HL-60 (cell line): Measurements from ENCODE around the gene NKAIN4.

Experiments
- DNase-seq, 2 experiments: peaks; one replicate each; pipeline ENCODE4 v3.0.0-alpha.2; 2010 to 2020; ENCODE audit warnings: low read depth in 1 of 2, low spot score in 1 of 2
- H3K27ac ChIP-seq: fragments of 250-450 bp; sonication (Bioruptor Pico); replicated peaks from 2 replicates; pipeline ENCODE4 v1.5.1; 2020; ENCODE audit warnings: mild to moderate bottlenecking, moderate library complexity
- H3K27me3 ChIP-seq: fragments of 250-450 bp; sonication (Bioruptor Pico); 2 replicates; pipeline ENCODE4 v1.5.1; 2021; ENCODE audit warnings: mild to moderate bottlenecking, moderate library complexity; ENCODE audit not compliant: insufficient read depth, poor library complexity, severe bottlenecking
- H3K4me3 ChIP-seq: replicated peaks from 2 replicates; pipeline ENCODE4 v1.5.1; 2011; ENCODE audit warnings: mild to moderate bottlenecking, control low read depth, low read length; ENCODE audit not compliant: insufficient read depth
- GABPA ChIP-seq: IDR thresholded peaks from 2 replicates; pipeline ENCODE4 v1.6.1; 2012; ENCODE audit warnings: low read depth
- POLR2AphosphoS5 ChIP-seq: IDR thresholded peaks from 2 replicates; pipeline ENCODE4 v1.6.1; 2012; ENCODE audit warnings: low read depth
- SPI1 ChIP-seq: IDR thresholded peaks from 2 replicates; pipeline ENCODE4 v1.6.1; 2012; ENCODE audit warnings: low read depth, mild to moderate bottlenecking, borderline replicate concordance
- TF ChIP-seq, protein P1 (sequence below): IDR thresholded peaks from 2 replicates; pipeline ENCODE4 v1.6.1; 2012; ENCODE audit warnings: low read depth; ENCODE audit not compliant: insufficient replicate concordance
- TF ChIP-seq, protein P2 (sequence below): IDR thresholded peaks from one replicate; pipeline ENCODE4 v1.5.1; 2011; ENCODE audit warnings: low read length, control low read depth, inconsistent platforms; ENCODE audit not compliant: insufficient read depth

Gene NKAIN4

DNA sequence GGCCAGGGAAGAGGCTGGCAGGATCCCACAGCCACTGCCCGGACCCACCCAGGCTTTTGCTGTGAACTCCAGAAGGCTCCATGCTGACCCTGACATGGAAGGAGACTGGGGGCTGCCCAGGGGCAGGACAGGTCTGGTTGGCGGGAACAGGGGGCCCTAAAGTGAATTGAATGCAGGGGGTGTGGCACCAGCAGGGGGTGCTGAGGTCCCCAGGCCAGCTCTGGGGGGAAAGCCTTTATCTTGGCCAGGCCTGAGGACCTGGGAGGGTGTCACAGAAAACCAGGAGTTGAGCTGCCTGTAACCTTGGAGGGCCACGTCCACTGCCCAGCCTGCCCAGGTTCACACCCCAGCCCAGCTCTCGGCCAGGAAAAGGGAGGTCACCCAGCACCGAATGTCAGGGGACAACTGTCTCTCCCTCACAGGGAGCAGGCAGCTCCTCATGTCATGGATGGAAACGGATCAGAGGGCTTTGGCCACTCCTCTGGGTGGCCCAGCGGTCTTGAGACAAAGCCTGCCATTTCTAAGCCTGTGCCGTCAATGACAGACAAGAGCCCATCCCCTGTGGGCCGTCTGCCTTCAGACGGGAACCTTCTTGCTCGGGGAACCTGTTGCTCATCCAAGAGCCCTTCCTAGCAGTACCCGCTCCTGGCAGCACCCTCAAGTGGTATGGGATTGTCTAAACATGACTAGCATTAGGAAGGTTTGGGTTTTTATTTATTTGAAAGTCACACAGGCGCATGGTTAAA is 35.4 kb downstream of the NKAIN4 start:
- peaks cover 9% of the 10 kb centered on the region for H3K27me3 ChIP-seq
- H3K4me3 ChIP-seq, result no peak overlapping the region
- TF ChIP-seq POLR2AphosphoS5, result no peak
- TF ChIP-seq, protein P1, sequence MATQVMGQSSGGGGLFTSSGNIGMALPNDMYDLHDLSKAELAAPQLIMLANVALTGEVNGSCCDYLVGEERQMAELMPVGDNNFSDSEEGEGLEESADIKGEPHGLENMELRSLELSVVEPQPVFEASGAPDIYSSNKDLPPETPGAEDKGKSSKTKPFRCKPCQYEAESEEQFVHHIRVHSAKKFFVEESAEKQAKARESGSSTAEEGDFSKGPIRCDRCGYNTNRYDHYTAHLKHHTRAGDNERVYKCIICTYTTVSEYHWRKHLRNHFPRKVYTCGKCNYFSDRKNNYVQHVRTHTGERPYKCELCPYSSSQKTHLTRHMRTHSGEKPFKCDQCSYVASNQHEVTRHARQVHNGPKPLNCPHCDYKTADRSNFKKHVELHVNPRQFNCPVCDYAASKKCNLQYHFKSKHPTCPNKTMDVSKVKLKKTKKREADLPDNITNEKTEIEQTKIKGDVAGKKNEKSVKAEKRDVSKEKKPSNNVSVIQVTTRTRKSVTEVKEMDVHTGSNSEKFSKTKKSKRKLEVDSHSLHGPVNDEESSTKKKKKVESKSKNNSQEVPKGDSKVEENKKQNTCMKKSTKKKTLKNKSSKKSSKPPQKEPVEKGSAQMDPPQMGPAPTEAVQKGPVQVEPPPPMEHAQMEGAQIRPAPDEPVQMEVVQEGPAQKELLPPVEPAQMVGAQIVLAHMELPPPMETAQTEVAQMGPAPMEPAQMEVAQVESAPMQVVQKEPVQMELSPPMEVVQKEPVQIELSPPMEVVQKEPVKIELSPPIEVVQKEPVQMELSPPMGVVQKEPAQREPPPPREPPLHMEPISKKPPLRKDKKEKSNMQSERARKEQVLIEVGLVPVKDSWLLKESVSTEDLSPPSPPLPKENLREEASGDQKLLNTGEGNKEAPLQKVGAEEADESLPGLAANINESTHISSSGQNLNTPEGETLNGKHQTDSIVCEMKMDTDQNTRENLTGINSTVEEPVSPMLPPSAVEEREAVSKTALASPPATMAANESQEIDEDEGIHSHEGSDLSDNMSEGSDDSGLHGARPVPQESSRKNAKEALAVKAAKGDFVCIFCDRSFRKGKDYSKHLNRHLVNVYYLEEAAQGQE, result no peak
- TF ChIP-seq GABPA, result no peak
- TF ChIP-seq SPI1, result no peak
- TF ChIP-seq, protein P2, sequence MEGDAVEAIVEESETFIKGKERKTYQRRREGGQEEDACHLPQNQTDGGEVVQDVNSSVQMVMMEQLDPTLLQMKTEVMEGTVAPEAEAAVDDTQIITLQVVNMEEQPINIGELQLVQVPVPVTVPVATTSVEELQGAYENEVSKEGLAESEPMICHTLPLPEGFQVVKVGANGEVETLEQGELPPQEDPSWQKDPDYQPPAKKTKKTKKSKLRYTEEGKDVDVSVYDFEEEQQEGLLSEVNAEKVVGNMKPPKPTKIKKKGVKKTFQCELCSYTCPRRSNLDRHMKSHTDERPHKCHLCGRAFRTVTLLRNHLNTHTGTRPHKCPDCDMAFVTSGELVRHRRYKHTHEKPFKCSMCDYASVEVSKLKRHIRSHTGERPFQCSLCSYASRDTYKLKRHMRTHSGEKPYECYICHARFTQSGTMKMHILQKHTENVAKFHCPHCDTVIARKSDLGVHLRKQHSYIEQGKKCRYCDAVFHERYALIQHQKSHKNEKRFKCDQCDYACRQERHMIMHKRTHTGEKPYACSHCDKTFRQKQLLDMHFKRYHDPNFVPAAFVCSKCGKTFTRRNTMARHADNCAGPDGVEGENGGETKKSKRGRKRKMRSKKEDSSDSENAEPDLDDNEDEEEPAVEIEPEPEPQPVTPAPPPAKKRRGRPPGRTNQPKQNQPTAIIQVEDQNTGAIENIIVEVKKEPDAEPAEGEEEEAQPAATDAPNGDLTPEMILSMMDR, result no peak
- DNase-seq, result no peak
- H3K27ac ChIP-seq, result no peak overlapping the region

- DNase-seq, result no peak
- TF ChIP-seq GABPA (no peak), SPI1 (no peak)
- TF ChIP-seq, protein P1, result no peak
- TF ChIP-seq, protein P2, result no peak
- Histone ChIP-seq H3K27ac (no peak overlapping the region), H3K4me3 (no peak overlapping the region), H3K27me3 (peaks cover 9% of the 10 kb centered on the region)
Measured at GRCh38 chr20:63217706-63218105, 36.6 kb downstream of the NKAIN4 start.

DNA sequence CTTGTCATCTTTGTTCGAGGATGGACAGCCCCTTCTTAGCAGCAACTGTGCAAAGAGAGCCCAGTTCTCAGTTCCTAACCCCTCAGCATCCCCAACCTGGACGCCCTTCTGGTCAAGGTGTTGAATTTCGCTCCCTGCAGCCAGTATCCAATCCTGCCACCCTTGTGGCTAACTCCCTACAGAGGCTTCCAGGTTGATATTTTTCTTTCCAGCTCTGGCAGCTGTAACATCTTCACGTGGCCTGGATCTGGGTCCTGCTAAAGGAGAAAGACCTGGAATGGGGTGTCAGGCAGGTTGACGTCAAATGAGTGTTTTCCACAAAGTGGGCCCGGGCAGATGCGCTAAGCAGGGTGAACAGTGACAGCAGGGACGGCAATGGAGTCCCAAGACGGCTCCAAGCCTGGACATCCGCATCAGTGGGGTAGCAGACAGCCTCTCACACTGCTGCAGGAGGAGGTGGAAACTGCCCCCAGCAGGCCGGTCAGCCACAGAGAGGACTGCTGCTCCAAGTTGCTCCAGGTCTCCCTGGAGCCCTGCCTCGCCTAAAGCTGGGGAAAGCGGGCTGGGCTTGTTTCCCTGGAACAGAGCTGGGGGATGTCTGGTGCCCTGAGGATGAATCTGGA is 37.3 kb downstream of the NKAIN4 start:
- peak overlapping the region; percentile 67; the same call in 1 of the 2 replicates for H3K27ac ChIP-seq

More for the DNA sequence above, 37.3 kb downstream of the NKAIN4 start:
- no peak for TF ChIP-seq GABPA
- TF ChIP-seq POLR2AphosphoS5, result no peak
- TF ChIP-seq, protein P2, result no peak
- TF ChIP-seq, protein P1, result no peak
- no peak for TF ChIP-seq SPI1
- peaks cover 9% of the 10 kb centered on the region for H3K27me3 ChIP-seq
- DNase-seq, result no peak
- H3K4me3 ChIP-seq, result peak overlapping the region; percentile 75
